HEK293 (cell line): ENCODE measurements around the gene ZMPSTE24.

Source experiments
- CTCF ChIA-PET: fragments of 350-600 bp; formaldehyde crosslinking; extraction: SDS; loops from one replicate; lab custom pipeline; 2021; ENCODE audit warnings: antibody characterized with exemption; lab: Yijun Ruan, JAX
- POLR2A ChIA-PET: fragments of 300-600 bp; formaldehyde crosslinking; extraction: SDS; loops from one replicate; lab custom pipeline; 2020; ENCODE audit warnings: antibody characterized with exemption, inconsistent platforms; lab: Yijun Ruan, JAX
- H3K27ac ChIP-seq: fragments of 200-500 bp; sonication (Bioruptor generic); 2 replicates; pipeline ENCODE4 v1.5.1; 2014; ENCODE audit warnings: low read depth, low read length, control low read depth, inconsistent platforms; ENCODE audit errors: extremely low read depth
- H3K36me3 ChIP-seq, 2 experiments: fragments of 200-500 bp in 1 of 2; sonication (Bioruptor generic) in 1 of 2; 1 replicate in 1 of 2; 2 replicates in 1 of 2; pipeline ENCODE4 v1.5.1; 2014 to 2017; ENCODE audit warnings: inconsistent platforms in 2 of 2, low read length in 2 of 2; ENCODE audit not compliant: control insufficient read depth in 2 of 2, insufficient read depth in 1 of 2
- H3K4me1 ChIP-seq: fragments of 200-500 bp; sonication (Bioruptor generic); 2 replicates; pipeline ENCODE4 v1.5.1; 2014; ENCODE audit warnings: mild to moderate bottlenecking, low read length, inconsistent platforms; ENCODE audit not compliant: control insufficient read depth, insufficient read depth
- H3K4me3 ChIP-seq: 2 replicates; pipeline ENCODE4 v1.5.1; 2011; ENCODE audit warnings: low read depth, mild to moderate bottlenecking, control low read depth, low read length, moderate library complexity
- H3K9me3 ChIP-seq: fragments of 200-500 bp; sonication (Bioruptor generic); 2 replicates; pipeline ENCODE4 v1.5.1; 2014; ENCODE audit warnings: low read depth, low read length, inconsistent platforms; ENCODE audit not compliant: control insufficient read depth, insufficient read depth
- GLIS1 ChIP-seq: fragments of 450-650 bp; formaldehyde crosslinking; IDR thresholded peaks from 2 replicates; pipeline ENCODE4 v1.5.1; 2016; ENCODE audit warnings: missing biosample characterization, missing genetic modification characterization
- REST ChIP-seq: fragments of 450-650 bp; formaldehyde crosslinking; IDR thresholded peaks from 2 replicates; pipeline ENCODE4 v1.5.1; 2016; ENCODE audit warnings: missing biosample characterization, missing genetic modification characterization
- SP7 ChIP-seq: fragments of 450-650 bp; formaldehyde crosslinking; IDR thresholded peaks from 2 replicates; pipeline ENCODE4 v1.5.1; 2016; ENCODE audit warnings: missing biosample characterization, missing genetic modification characterization
- ZBTB48 ChIP-seq: fragments of 450-650 bp; formaldehyde crosslinking; IDR thresholded peaks from 2 replicates; pipeline ENCODE4 v1.5.1; 2016; ENCODE audit warnings: missing biosample characterization, missing genetic modification characterization
- ZFP69B ChIP-seq: fragments of 450-650 bp; formaldehyde crosslinking; IDR thresholded peaks from 2 replicates; pipeline ENCODE4 v1.5.1; 2016; ENCODE audit warnings: missing biosample characterization, missing genetic modification characterization
- ZNF138 ChIP-seq: fragments of 450-650 bp; formaldehyde crosslinking; IDR thresholded peaks from 2 replicates; pipeline ENCODE4 v1.5.1; 2016; ENCODE audit warnings: missing biosample characterization, missing genetic modification characterization, borderline replicate concordance
- ZNF266 ChIP-seq: fragments of 450-650 bp; formaldehyde crosslinking; IDR thresholded peaks from 2 replicates; pipeline ENCODE4 v1.5.1; 2016; ENCODE audit warnings: missing biosample characterization, missing genetic modification characterization, low read depth
- ZNF362 ChIP-seq: fragments of 450-650 bp; formaldehyde crosslinking; IDR thresholded peaks from 2 replicates; pipeline ENCODE4 v1.5.1; 2016; ENCODE audit warnings: missing biosample characterization, missing genetic modification characterization
- ZNF596 ChIP-seq: fragments of 450-650 bp; IDR thresholded peaks from 2 replicates; pipeline ENCODE4 v1.5.0; 2018; ENCODE audit warnings: missing biosample characterization, mild to moderate bottlenecking, missing genetic modification characterization, moderate library complexity
- ZNF658 ChIP-seq: fragments of 450-650 bp; formaldehyde crosslinking; IDR thresholded peaks from 2 replicates; pipeline ENCODE4; 2016; ENCODE audit warnings: missing biosample characterization, missing genetic modification characterization
- ZNF660 ChIP-seq: fragments of 450-650 bp; IDR thresholded peaks from 2 replicates; pipeline ENCODE4 v1.5.1; 2018; ENCODE audit warnings: missing biosample characterization, mild to moderate bottlenecking, missing genetic modification characterization
- TF ChIP-seq, protein P1 (sequence below): fragments of 450-650 bp; formaldehyde crosslinking; IDR thresholded peaks from 2 replicates; pipeline ENCODE4 v1.5.1; 2016; ENCODE audit warnings: missing biosample characterization, missing genetic modification characterization, low read depth
- TF ChIP-seq, protein P2 (sequence below): fragments of 450-650 bp; formaldehyde crosslinking; IDR thresholded peaks from 2 replicates; pipeline ENCODE4 v1.5.1; 2016; ENCODE audit warnings: missing biosample characterization, missing genetic modification characterization

ZMPSTE24 gene

GRCh38 chr1:40241362-40241761, 16.7 kb upstream of the ZMPSTE24 start:
- H3K4me3 ChIP-seq: no peak overlapping the region
- H3K27ac ChIP-seq: no peak overlapping the region
- POLR2A ChIA-PET: interaction anchor here (0.6 kb wide), 1 partner anchor 17 kb away, joined by 3 read pairs; no protein-coding TSS in a partner anchor
- H3K36me3 ChIP-seq: peaks cover 3 to 32% of the 10 kb centered on the region in 2 experiments; a peak in 2 of 3 replicates
- CTCF ChIA-PET: interaction anchor here (1.0 to 1.1 kb wide), 2 partner anchors 88 to 98 kb away, joined by 4 to 5 read pairs; no protein-coding TSS in a partner anchor
- no peaks in the 10 kb centered on the region for H3K4me1 ChIP-seq
- TF ChIP-seq, protein P1, sequence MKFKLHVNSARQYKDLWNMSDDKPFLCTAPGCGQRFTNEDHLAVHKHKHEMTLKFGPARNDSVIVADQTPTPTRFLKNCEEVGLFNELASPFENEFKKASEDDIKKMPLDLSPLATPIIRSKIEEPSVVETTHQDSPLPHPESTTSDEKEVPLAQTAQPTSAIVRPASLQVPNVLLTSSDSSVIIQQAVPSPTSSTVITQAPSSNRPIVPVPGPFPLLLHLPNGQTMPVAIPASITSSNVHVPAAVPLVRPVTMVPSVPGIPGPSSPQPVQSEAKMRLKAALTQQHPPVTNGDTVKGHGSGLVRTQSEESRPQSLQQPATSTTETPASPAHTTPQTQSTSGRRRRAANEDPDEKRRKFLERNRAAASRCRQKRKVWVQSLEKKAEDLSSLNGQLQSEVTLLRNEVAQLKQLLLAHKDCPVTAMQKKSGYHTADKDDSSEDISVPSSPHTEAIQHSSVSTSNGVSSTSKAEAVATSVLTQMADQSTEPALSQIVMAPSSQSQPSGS (tag by site-specific recombination): 0 out of 2 replicates have a peak, but pooled peaks have one; percentile 49
- no peak for TF ChIP-seq ZNF596 (tag by site-specific recombination)
- TF ChIP-seq, all 188 proteins: peak for 1
- no peaks in the 10 kb centered on the region for H3K9me3 ChIP-seq

GRCh38 chr1:40243351-40243750, 14.7 kb upstream of the ZMPSTE24 start:
- POLR2A ChIA-PET: no interaction called here
- no peaks in the 10 kb centered on the region for H3K9me3 ChIP-seq
- CTCF ChIA-PET: interaction anchor here (1.0 kb wide), 1 partner anchor 99 kb away, joined by 3 read pairs; no protein-coding TSS in a partner anchor
- H3K4me3 ChIP-seq: no peak overlapping the region
- H3K27ac ChIP-seq: no peak overlapping the region
- peaks cover 0 to 12% of the 10 kb centered on the region in 2 experiments; a peak in 1 of 3 replicates for H3K36me3 ChIP-seq
- TF ChIP-seq SP7 (tag by site-specific recombination) (no peak), ZNF138 (tag by site-specific recombination) (no peak), ZNF658 (tag by site-specific recombination) (no peak), REST (no peak), ZFP69B (tag by site-specific recombination) (no peak), ZBTB48 (tag by site-specific recombination) (no peak), GLIS1 (tag by site-specific recombination) (no peak)
- TF ChIP-seq, protein P2, sequence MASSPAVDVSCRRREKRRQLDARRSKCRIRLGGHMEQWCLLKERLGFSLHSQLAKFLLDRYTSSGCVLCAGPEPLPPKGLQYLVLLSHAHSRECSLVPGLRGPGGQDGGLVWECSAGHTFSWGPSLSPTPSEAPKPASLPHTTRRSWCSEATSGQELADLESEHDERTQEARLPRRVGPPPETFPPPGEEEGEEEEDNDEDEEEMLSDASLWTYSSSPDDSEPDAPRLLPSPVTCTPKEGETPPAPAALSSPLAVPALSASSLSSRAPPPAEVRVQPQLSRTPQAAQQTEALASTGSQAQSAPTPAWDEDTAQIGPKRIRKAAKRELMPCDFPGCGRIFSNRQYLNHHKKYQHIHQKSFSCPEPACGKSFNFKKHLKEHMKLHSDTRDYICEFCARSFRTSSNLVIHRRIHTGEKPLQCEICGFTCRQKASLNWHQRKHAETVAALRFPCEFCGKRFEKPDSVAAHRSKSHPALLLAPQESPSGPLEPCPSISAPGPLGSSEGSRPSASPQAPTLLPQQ: no peak
- H3K4me1 ChIP-seq: no peaks in the 10 kb centered on the region

- Histone ChIP-seq H3K27ac (no peak overlapping the region), H3K4me1 (no peaks in the 10 kb centered on the region), H3K4me3 (no peak overlapping the region), H3K9me3 (no peaks in the 10 kb centered on the region), H3K36me3 (peaks cover 0 to 3% of the 10 kb centered on the region in 2 experiments; a peak in 1 of 3 replicates)
- POLR2A ChIA-PET: no interaction called here
- no peak for TF ChIP-seq ZNF660 (tag by site-specific recombination)
- TF ChIP-seq ZNF362 (tag by site-specific recombination): no peak
- TF ChIP-seq ZNF266 (tag by site-specific recombination): no peak
- CTCF ChIA-PET: no interaction called here
These were observed 13.8 kb upstream of the ZMPSTE24 start for GRCh38 chr1:40244138-40244744.
